ENCODE results near the gene ULK2.

DNA sequence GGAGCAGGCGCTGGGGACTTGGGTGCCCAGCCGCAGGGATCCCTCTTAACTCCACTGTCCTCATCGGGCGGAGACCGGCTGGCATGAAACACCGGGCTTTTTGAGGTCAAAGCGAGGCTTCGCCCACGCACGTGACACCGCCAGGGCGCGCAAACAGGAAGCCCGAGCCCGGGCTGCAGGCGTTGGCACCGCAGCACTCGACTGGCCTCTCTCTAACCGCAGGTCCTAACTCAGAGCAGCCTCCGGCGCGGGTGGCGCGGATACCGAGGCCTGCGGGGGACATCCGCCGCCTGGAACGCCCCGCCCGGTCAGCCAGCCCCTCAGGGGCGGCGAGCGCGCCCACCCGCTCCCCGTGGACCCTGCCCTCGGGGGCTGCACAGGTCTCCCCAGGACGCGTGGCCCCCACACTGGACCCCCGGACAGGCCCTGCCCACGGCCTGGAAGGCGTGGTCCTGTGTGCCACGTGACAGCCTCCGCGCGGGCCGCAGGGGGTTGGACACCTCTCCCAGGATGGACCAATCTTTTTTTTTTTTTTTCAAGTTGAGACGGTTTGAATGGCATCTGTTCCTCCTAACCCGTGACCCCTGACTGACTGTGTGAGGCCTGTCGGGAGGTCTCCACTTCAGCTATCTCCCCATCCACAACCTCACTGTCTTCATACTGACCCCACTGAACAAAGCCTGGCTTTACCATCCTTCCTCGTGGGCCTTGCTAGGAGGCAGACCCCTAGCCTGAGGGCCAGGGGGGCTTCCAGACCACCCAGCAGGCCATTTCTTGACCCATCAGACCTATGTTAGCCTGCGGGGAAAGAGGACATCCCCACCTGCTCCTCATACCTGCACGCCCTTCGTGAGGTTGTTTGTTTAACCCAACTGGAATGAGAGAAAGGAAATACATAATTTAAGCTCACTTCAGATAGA is 143.0 kb downstream of the ULK2 start:
- TF ChIP-seq FOXM1 (IDR thresholded peaks at IDR 0.05; ENCODE audit: borderline replicate concordance) = no peak
- TF ChIP-seq TARDBP (IDR thresholded peaks at IDR 0.05) = no peak
- no peak for TF ChIP-seq SP1 (IDR thresholded peaks at IDR 0.05)
- no peak for TF ChIP-seq BHLHE40 (IDR thresholded peaks at IDR 0.05; ENCODE audit: borderline replicate concordance)
- TF ChIP-seq, protein P1, sequence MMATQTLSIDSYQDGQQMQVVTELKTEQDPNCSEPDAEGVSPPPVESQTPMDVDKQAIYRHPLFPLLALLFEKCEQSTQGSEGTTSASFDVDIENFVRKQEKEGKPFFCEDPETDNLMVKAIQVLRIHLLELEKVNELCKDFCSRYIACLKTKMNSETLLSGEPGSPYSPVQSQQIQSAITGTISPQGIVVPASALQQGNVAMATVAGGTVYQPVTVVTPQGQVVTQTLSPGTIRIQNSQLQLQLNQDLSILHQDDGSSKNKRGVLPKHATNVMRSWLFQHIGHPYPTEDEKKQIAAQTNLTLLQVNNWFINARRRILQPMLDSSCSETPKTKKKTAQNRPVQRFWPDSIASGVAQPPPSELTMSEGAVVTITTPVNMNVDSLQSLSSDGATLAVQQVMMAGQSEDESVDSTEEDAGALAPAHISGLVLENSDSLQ (IDR thresholded peaks at IDR 0.05) = no peak
- TF ChIP-seq ZNF384 (IDR thresholded peaks at IDR 0.05) = no peak
- no peak for TF ChIP-seq LEF1 (IDR thresholded peaks at IDR 0.05; ENCODE audit: borderline replicate concordance)
- TF ChIP-seq ARNT (IDR thresholded peaks at IDR 0.05) = no peak
- TF ChIP-seq SUZ12 (IDR thresholded peaks at IDR 0.05) = no peak
- no peak for TF ChIP-seq FOXK2 (IDR thresholded peaks at IDR 0.05)
- no peak for TF ChIP-seq NFRKB (IDR thresholded peaks at IDR 0.05)

Data from HEK293T (cell line).